K562 (cell line): Measurements from ENCODE around the gene HS3ST2. TPM values are rescaled to one million over a fixed set of nuclear protein-coding genes. Genes with fewer than 3 reads are reported as not detected.

Source experiments
- E4F1 ChIP-seq: fragments of 250-450 bp; sonication (Bioruptor Pico); IDR thresholded peaks from 2 replicates; pipeline ENCODE4 v1.5.0; 2021; ENCODE audit warnings: mild to moderate bottlenecking, borderline replicate concordance
- FOXA3 ChIP-seq, 2 experiments: fragments of 450-650 bp in 1 of 2; sonication (generic) in 1 of 2; formaldehyde crosslinking; IDR thresholded peaks in 1 of 2; conservative IDR thresholded peaks in 1 of 2; 2 replicates each; pipeline versions ENCODE4 v1.4.0 to v1.8.0; 2020 to 2022; ENCODE audit warnings: mild to moderate bottlenecking in 2 of 2, missing genetic modification reagents in 1 of 2
- HDGF ChIP-seq: fragments of 450-650 bp; IDR thresholded peaks from 2 replicates; pipeline ENCODE4 v1.6.1; 2016
- IFI16 ChIP-seq: fragments of 250-450 bp; sonication (Bioruptor Pico); IDR thresholded peaks from 2 replicates; pipeline ENCODE4 v2.1.2; 2022; ENCODE audit warnings: mild to moderate bottlenecking, inconsistent platforms
- KLF1 ChIP-seq: fragments of 450-650 bp; IDR thresholded peaks from 2 replicates; pipeline ENCODE4 v1.6.1; 2016; ENCODE audit warnings: missing genetic modification characterization, missing compliant biosample characterization
- MAFG ChIP-seq: fragments of 450-650 bp; conservative IDR thresholded peaks from 2 replicates; pipeline ENCODE4 v1.6.1; 2016; ENCODE audit warnings: missing genetic modification characterization, missing compliant biosample characterization
- MTF1 ChIP-seq: fragments of 250-450 bp; sonication (Bioruptor Pico); IDR thresholded peaks from 2 replicates; pipeline ENCODE4 v1.9.0; 2021; ENCODE audit warnings: moderate library complexity, mild to moderate bottlenecking, inconsistent platforms, borderline replicate concordance
- NCOA2 ChIP-seq, 2 experiments: fragments of 450-650 bp; IDR thresholded peaks; 2 replicates each; pipeline ENCODE4 v1.6.1; 2018; ENCODE audit warnings: mild to moderate bottlenecking in 2 of 2, moderate library complexity in 1 of 2; ENCODE audit not compliant: partially characterized antibody in 2 of 2
- NEUROD1 ChIP-seq: fragments of 150-350 bp; IDR thresholded peaks from 2 replicates; pipeline ENCODE4 v1.6.1; 2014; ENCODE audit warnings: borderline replicate concordance, low read length, low read depth; ENCODE audit not compliant: partially characterized antibody
- PHF21A ChIP-seq: fragments of 450-650 bp; IDR thresholded peaks from 2 replicates; pipeline ENCODE4 v1.6.1; 2017; ENCODE audit warnings: low read depth, borderline replicate concordance
- PRPF4 ChIP-seq: fragments of 200-400 bp; formaldehyde crosslinking; IDR thresholded peaks from one replicate; pipeline ENCODE4 v1.6.1; 2017; ENCODE audit warnings: low read length, low read depth, mild to moderate bottlenecking; ENCODE audit not compliant: insufficient read depth, poor library complexity, severe bottlenecking
- SAP30 ChIP-seq: fragments of 200-600 bp; sonication (generic); IDR thresholded peaks from 2 replicates; pipeline ENCODE4 v1.6.1; 2012; ENCODE audit warnings: borderline replicate concordance, low read depth, mild to moderate bottlenecking, moderate library complexity, low read length, control low read depth, inconsistent platforms; ENCODE audit not compliant: insufficient read depth, poor library complexity, severe bottlenecking
- SMARCA4 ChIP-seq: fragments of 450-650 bp; IDR thresholded peaks from 2 replicates; pipeline ENCODE4 v1.6.1; 2016
- SOX6 ChIP-seq: fragments of 450-650 bp; IDR thresholded peaks from 2 replicates; pipeline ENCODE4 v1.6.1; 2014; ENCODE audit warnings: mild to moderate bottlenecking
- TARDBP ChIP-seq: fragments of 450-650 bp; IDR thresholded peaks from 2 replicates; pipeline ENCODE4 v1.6.1; 2016
- TFAM ChIP-seq: fragments of 250-450 bp; sonication (Bioruptor Pico); conservative IDR thresholded peaks from 2 replicates; pipeline ENCODE4 v1.5.0; 2021; ENCODE audit warnings: mild to moderate bottlenecking, moderate library complexity
- ZNF140 ChIP-seq: fragments of 250-450 bp; sonication (Bioruptor Pico); IDR thresholded peaks from 2 replicates; pipeline ENCODE4 v1.8.0; 2021; ENCODE audit warnings: moderate library complexity, mild to moderate bottlenecking, inconsistent platforms
- ZNF318 ChIP-seq, 2 experiments: fragments of 450-650 bp; IDR thresholded peaks; 2 replicates each; pipeline ENCODE4 v1.6.1; 2016; ENCODE audit warnings: mild to moderate bottlenecking in 2 of 2, borderline replicate concordance in 1 of 2, low read depth in 1 of 2, moderate library complexity in 1 of 2
- ZNF444 ChIP-seq: fragments of 250-450 bp; sonication (Bioruptor Pico); IDR thresholded peaks from 2 replicates; pipeline ENCODE4 v1.4.0; 2020; ENCODE audit warnings: mild to moderate bottlenecking, moderate library complexity
- ZNF76 ChIP-seq: fragments of 250-450 bp; sonication (Bioruptor Pico); IDR thresholded peaks from 2 replicates; pipeline ENCODE4 v1.4.0; 2020; ENCODE audit warnings: mild to moderate bottlenecking, moderate library complexity, borderline replicate concordance
- polyA plus RNA-seq, 8 experiments: library from polyadenylated mRNA; depleted of rRNA in 4 of 8; stranded (reverse) in 5 of 8; unstranded in 3 of 8; fragments of >200 nt; fragmentation: Nextera tagmentation in 2 of 8; fragmentation: Illumina TruSeq in 1 of 8; extraction: Ambion mirVana in 2 of 8; extraction: Trizol in 1 of 8; gene quantifications; 2 replicates each; pipeline versions ENCODE4 v1.2.1 to v1.2.3, GENCODE V29; 2011 to 2014; ENCODE audit warnings: inconsistent platforms in 1 of 8, missing spikeins in 1 of 8
- total RNA-seq, 7 experiments: library from RNA; depleted of rRNA in 6 of 7; stranded (reverse); fragments of >200 nt in 6 of 7; fragmentation: Illumina TruSeq in 2 of 7; extraction: Trizol in 2 of 7; gene quantifications; 2 replicates each; pipeline versions ENCODE4 v1.2.1 to v1.2.3, GENCODE V29; 2011 to 2021; ENCODE audit warnings: low replicate concordance in 1 of 7

HS3ST2 gene
- total and polyA plus RNA-seq, 9 of the 15 experiments (the other 6 are each of a cell fraction or from before 2014, with no cell fraction given), result not detected

GRCh38 chr16:22782314-22782713 is 31.6 kb upstream of the HS3ST2 start (continued):
- no peak for TF ChIP-seq ZNF318 (IDR thresholded peaks at IDR 0.05; ENCODE audit: borderline replicate concordance in 1 of 2, low read depth in 1 of 2)
- TF ChIP-seq FOXA3 (CRISPR knock-in tag; conservative IDR thresholded peaks at IDR 0.05 in 1 of 2, IDR thresholded peaks at IDR 0.05 in 1 of 2), result no peak
- TF ChIP-seq SAP30, result no peak
- TF ChIP-seq PRPF4, result no peak
- TF ChIP-seq HDGF, result no peak
- TF ChIP-seq ZNF140 (CRISPR knock-in tag), result no peak
- no peak for TF ChIP-seq NCOA2 (IDR thresholded peaks at IDR 0.05; ENCODE audit: partially characterized antibody in 2 of 2)
- TF ChIP-seq MAFG (tag), result no peak
- peak; percentile 36 for TF ChIP-seq SOX6
- TF ChIP-seq NEUROD1, result no peak
- no peak for TF ChIP-seq MTF1 (CRISPR knock-in tag)
- no peak for TF ChIP-seq PHF21A
- no peak for TF ChIP-seq ZNF76 (CRISPR knock-in tag)
- TF ChIP-seq SMARCA4, result peak; percentile 48; the same call in 1 of the 2 replicates
- TF ChIP-seq ZNF444 (CRISPR knock-in tag), result no peak
- TF ChIP-seq KLF1 (tag), result no peak
- no peak for TF ChIP-seq TARDBP
- no peak for TF ChIP-seq TFAM (CRISPR knock-in tag)
- no peak for TF ChIP-seq E4F1
- TF ChIP-seq IFI16 (CRISPR knock-in tag), result no peak
